ENCODE measurements around the gene WRAP73. TPM values are rescaled to one million over a fixed set of nuclear protein-coding genes. Genes with fewer than 3 reads are reported as not detected.

WRAP73 gene
- total RNA-seq, 2 experiments from 2014 or later, result 38.1 to 43.8 TPM

DNA sequence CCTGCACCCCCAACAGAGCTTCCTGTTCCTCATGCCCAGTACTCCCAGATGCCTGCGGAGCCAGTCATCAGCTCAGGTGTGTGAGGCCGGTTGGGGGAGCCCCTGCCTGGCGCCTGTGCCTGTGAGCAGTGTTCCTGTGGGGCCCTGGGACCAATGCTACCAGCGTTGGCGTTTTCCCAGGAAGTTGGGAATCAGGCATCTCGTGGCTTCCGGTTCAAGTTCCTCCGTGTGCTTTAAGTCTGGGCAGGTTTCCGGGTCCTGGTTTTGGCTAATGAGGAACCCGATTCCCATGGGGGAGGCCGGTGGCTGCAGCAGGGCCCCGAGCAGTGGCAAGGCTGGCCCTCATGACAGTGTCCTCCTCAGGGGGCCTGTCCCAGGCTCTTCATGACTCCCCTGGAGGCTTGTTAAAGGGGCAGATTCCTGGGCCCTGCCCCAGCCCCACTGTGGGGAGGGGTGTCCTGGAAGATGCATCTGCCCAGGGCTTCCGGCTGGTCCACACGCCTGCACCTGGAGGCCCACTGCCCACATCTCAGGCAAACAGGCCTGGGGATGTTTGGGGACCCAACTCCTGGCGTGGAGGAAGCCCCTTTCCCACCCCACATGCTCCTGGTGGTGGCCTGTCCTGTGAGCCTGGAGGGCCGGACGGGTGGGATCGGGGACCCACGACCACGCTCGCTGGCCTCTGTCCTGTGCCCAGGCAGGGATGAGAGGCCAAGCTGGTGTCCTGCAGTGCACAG, 28.6 kb upstream of the WRAP73 start:
- Mint-ChIP-seq H3K4me3 (no peak overlapping the region), H3K9me3 (ENCODE audit: low read depth) (no peaks in the 10 kb centered on the region), H3K36me3 (no peaks in the 10 kb centered on the region), H3K27ac (no peak overlapping the region), H3K27me3 (peaks cover 10% of the 10 kb centered on the region), H3K4me1 (peaks cover 22% of the 10 kb centered on the region)
- ATAC-seq, result no peak
- no peak for DNase-seq
- CTCF ChIA-PET, result no interaction called here

DNA sequence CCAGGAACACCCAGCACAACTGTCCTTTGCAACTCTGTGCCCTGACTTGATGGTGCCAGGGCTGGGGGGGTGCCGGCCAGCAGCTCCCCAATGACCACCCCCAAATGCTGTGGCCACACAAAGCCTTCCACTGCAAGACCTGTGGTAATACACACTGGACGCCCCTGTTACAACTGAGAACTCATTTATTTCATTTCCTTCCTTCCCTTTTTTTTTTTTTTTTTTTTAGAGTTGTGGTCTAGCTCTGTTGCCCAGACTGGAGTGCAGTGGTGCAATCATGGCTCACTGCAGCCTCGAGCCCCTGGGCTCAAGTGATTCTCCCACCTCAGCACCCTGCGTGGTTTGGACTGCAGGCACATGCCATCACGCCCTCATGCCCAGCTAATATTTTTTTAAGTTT, 27.6 kb upstream of the WRAP73 start:
- no peak overlapping the region for H3K4me3 Mint-ChIP-seq

DNA sequence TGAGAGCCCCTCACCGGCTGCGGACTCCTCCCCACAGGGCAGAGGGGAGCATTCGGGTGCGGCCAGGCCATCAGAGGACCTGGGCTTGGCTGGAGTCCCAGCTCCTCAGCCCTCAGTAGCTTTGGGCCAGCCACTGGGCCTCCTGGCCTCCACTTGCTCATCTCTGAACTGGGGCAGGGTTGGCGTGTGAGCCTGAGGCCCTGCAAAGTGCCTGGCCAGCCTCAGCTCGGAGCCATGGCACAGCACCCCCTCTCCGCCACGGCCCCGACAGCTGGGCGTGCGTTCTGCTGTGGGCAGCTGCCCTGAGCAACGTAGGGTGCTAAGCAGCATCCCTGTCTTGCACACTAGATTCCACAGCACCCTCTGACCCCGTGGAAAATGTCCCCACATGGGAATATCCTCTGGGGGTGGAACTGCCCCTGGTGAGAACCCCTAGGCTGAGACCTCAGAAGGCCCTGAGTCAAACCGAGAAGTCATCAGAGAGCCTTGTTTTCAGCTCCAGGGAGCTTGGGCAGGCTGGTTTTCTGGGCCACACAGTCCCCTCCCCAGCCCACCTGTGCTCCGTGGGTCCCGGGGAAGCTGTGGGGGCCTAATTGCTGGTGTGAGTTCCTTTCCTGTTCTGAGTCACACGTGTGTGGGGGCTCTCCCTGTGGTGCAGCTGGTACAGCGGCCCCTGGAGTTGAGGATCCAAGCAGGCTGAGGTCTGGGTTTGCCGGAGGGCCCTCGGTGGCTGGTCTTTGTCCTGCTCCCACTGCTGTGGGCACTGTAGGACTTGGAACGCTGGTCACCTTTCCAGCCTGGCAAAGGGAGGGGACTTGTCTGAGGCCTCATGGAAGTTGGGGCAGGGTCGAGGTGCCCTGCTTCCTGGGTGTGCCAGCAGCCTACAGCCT, 26.9 kb upstream of the WRAP73 start:
- no peak overlapping the region for H3K27ac Mint-ChIP-seq
- ATAC-seq (peak; percentile 51), DNase-seq (peak; percentile 65)
- H3K4me1 Mint-ChIP-seq, result peaks cover 25% of the 10 kb centered on the region
- H3K27me3 Mint-ChIP-seq, result peaks cover 10% of the 10 kb centered on the region
- CTCF ChIA-PET, result no interaction called here
- H3K36me3 Mint-ChIP-seq, result no peaks in the 10 kb centered on the region
- no peak overlapping the region for H3K4me3 Mint-ChIP-seq
- no peaks in the 10 kb centered on the region for H3K9me3 Mint-ChIP-seq (ENCODE audit: low read depth)

More for the DNA sequence above, 27.6 kb upstream of the WRAP73 start:
- CTCF ChIA-PET, result no interaction called here
- DNase-seq (no peak), ATAC-seq (no peak)
- H3K27ac Mint-ChIP-seq, result no peak overlapping the region
- H3K36me3 Mint-ChIP-seq, result no peaks in the 10 kb centered on the region
- H3K9me3 Mint-ChIP-seq (ENCODE audit: low read depth), result no peaks in the 10 kb centered on the region
- peaks cover 25% of the 10 kb centered on the region for H3K4me1 Mint-ChIP-seq
- peaks cover 10% of the 10 kb centered on the region for H3K27me3 Mint-ChIP-seq

DNA sequence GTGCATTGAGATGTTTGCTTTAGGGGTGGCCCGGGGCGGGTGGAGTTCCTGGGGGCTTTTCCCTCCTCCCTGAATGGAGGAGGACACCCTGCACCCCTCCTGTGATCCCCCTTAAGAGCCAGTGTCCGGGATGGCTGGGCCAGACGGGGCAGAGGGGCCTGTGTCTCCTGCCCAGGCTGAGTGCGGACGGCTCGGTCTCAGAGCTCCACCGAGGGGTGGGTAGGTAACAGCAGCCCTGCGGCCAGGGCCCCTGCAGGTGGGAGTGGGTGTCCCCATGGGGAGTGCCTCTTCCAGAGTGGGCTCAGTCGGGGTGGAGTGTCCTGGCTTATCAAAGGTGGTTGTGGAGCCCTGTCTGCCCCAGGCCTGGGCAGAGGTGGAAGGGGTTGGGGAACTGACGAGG, 25.5 kb upstream of the WRAP73 start:
- no peaks in the 10 kb centered on the region for H3K36me3 Mint-ChIP-seq
- H3K4me3 Mint-ChIP-seq, result no peak overlapping the region
- CTCF ChIA-PET, result no interaction called here
- H3K27ac Mint-ChIP-seq, result no peak overlapping the region
- H3K4me1 Mint-ChIP-seq, result peaks cover 25% of the 10 kb centered on the region
- DNase-seq, result no peak
- no peaks in the 10 kb centered on the region for H3K9me3 Mint-ChIP-seq (ENCODE audit: low read depth)
- peaks cover 10% of the 10 kb centered on the region for H3K27me3 Mint-ChIP-seq
- no peak for ATAC-seq

DNA sequence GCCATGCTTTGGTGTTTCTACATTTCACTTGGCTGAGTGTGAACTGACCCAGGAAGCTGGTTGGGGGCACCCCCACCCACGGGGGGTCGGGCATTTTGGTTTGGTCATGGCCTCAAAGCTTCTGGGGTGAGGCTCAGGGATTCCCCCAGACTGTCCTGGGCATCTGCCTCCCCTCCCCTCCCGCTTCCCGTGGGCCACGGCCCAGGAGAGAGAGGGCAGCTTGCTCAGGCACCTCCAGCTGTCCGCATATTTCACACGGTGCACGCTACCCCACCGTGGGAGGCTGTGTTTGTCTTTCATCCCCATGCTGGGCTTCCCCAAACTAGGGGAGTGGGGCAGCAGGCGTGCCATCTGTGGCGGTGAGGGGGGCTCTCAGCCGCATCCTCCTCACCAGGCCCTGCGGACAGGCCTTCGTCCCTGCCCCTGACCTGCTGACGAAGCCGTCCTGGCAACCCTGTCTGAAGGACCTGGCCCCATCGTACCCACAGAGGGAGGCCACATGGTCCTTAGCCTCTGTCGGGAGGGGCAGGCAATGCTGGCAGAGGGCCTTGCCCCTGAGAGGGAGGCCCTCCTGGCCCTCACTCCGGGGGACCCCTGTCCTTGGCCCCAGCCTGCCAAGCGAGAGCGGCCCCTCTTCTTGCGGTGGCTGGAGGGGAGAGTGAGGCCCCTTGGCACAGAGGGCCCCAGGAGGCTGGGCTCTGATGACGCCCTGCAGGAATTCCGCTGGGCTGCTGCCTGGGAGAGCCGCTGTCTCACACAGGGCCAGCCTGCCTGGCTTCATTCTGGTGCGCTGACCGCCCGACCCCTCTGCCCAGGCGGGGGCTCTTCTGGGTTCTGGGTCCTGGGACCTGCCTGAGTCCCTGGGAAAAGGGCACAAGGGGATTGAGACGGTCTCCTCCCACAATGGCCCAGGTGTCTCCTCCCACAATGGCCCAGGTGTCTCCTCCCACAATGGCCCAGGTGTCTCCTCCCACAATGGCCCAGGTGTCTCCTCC, 24.5 kb upstream of the WRAP73 start:
- CTCF ChIA-PET, result no interaction called here
- Mint-ChIP-seq H3K9me3 (ENCODE audit: low read depth) (no peaks in the 10 kb centered on the region), H3K4me3 (no peak overlapping the region), H3K27me3 (peaks cover 2% of the 10 kb centered on the region), H3K27ac (no peak overlapping the region), H3K4me1 (peaks cover 25% of the 10 kb centered on the region), H3K36me3 (no peaks in the 10 kb centered on the region)
- ATAC-seq, result no peak
- no peak for DNase-seq

DNA sequence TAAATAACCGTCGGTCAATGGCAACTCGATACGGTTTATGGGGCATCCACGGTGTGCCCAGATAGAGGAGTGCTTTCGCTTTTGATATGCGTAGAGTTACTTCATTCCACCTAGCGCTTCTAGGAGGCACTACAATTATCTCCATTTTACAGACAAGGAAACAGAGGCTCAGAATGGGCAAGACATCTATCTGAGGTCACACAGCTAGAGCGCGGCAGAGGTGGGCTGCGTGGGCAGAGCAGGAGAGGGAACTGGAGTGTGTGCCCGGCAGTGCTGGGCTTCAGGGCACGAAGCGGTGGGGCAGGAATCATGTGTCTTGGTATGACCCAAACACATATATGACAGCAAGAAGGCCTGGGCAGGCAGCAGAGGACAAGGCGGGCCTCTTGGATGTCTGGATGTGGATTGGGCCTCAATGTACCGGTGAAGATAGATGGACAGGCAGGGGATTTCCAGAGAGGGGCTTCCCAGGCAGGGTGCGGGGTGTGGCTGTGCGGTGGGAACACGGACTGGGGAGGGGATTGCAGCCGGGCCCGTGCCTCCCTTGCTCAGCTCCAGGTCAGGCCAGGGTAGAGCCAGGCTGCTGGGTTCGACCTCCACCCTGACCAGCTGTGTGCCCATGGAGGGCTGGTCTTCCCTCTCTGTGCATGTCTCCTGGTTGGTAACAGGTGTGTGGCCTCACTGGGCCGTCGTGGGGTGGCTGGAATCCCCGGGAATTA, 23.6 kb upstream of the WRAP73 start:
- CTCF ChIA-PET, result interaction anchor here (0.9 kb wide), 1 partner anchor 51 kb away, joined by 4 read pairs; no protein-coding TSS in a partner anchor
- peaks cover 23% of the 10 kb centered on the region for H3K4me1 Mint-ChIP-seq
- peak overlapping the region; percentile 20 for H3K4me3 Mint-ChIP-seq

DNA sequence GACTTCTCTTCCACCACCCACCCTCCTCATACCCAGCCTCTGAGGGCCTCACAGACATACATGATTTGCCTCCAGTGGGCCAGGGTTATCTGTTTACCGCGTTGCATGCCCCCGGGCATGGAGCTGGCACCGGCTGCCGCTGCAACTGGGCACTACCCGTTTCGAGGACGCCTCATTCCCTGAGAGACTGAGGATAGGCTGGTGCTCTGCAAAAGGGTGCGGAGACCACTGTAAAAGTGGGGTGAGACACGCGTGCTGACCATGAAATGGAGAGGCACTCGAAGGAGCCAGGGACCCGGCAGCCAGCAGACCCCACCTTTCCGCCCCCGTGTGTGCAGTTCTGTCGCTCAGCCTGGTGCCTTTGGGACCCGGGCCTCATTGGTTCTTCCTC, 23.1 kb upstream of the WRAP73 start:
- no peak overlapping the region for H3K4me3 Mint-ChIP-seq
- CTCF ChIA-PET, result interaction anchor here (0.9 kb wide), 1 partner anchor 52 kb away, joined by 4 read pairs; no protein-coding TSS in a partner anchor

More for the DNA sequence above, 23.6 kb upstream of the WRAP73 start:
- no peaks in the 10 kb centered on the region for H3K36me3 Mint-ChIP-seq
- no peaks in the 10 kb centered on the region for H3K9me3 Mint-ChIP-seq (ENCODE audit: low read depth)
- H3K27me3 Mint-ChIP-seq, result no peaks in the 10 kb centered on the region
- H3K27ac Mint-ChIP-seq, result no peak overlapping the region
- no peak for DNase-seq
- ATAC-seq, result no peak

DNA sequence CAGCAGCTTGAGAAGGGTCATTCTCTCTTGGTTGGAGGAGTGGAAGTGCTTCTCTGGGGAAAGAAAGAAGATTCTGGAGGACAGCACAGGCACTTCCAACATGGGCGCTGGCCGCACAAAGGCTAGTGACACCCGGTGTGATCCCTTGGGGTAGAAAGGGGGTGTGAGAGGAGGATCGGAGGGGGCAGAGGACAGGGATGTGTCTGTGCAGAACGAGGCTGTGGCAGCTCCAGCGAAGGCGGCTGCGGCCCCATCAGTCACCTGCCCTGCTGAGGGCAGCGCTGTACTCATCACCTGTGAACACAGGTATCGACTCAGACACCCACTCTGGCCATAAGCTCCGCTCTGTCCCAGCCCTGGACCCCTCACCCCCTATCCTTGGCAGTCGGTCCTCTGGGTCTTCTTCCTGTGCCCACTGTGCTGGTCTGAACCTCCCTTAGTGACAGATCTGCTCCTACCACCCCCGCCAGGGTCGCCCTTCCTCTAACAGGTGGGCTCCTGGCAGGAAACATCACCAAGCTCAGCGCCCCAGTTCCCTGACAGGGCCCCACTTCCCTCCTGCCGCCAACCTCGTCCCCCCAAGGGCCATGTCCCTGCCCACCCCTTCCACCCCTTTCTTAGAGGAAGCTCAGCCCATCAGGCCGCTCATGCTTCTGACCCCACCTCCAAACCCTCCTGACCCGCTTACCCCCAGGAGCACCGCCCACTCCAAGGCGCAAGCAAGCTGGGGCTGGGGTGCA, 22.5 kb upstream of the WRAP73 start:
- DNase-seq, result no peak

More for the DNA sequence above, 23.1 kb upstream of the WRAP73 start:
- no peak for ATAC-seq
- Mint-ChIP-seq H3K9me3 (ENCODE audit: low read depth) (no peaks in the 10 kb centered on the region), H3K27me3 (no peaks in the 10 kb centered on the region), H3K4me1 (peaks cover 20% of the 10 kb centered on the region), H3K27ac (no peak overlapping the region), H3K36me3 (no peaks in the 10 kb centered on the region)
- DNase-seq, result no peak

DNA sequence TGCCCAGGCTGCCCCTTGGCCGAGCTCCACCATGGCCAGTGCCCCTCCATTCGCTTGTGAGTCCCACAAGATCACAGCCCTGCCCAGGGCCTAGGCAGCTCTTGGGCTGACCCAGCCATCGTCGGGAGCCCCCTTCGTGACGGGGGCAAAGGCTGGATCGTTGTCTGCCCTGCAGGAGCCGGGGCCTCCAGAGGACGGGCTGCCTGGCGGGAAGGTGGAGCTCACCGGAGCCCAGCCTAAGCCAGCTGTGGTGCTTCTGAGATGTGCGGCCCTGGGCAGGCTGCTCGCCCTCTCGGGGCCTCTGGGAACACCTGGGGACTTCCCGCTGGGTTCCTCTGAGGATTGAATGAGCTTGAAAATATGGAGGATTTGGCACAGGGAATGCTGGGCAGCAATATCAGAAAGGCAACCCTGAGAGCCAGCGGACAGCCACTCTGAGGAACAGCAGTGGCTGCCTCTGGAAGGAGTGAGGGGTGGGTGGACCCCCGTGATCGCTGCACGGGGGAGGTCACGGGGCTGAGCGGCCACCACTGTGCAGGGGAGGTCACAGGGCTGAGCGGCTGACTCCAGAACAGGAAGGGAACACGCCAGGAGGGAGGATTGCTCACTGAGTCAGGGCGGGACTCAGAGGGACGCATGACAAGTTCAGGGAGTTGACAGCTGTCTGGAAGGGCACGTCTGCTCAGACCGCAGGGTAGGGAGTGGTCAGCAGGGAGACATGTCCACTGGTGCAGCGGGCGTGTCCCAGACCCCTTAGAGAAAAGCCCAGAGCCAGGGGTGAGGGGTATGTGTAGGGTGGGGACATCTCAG, 21.7 kb upstream of the WRAP73 start:
- CTCF ChIA-PET, result no interaction called here
- H3K4me3 Mint-ChIP-seq, result no peak overlapping the region
- no peak for DNase-seq
- ATAC-seq, result no peak
- peaks cover 6% of the 10 kb centered on the region for H3K27me3 Mint-ChIP-seq
- peaks cover 7% of the 10 kb centered on the region for H3K4me1 Mint-ChIP-seq
- no peaks in the 10 kb centered on the region for H3K9me3 Mint-ChIP-seq (ENCODE audit: low read depth)
- H3K36me3 Mint-ChIP-seq, result no peaks in the 10 kb centered on the region
- H3K27ac Mint-ChIP-seq, result no peak overlapping the region

More for the DNA sequence above, 22.5 kb upstream of the WRAP73 start:
- CTCF ChIA-PET, result interaction anchor here (0.9 kb wide), 1 partner anchor 52 kb away, joined by 4 read pairs; no protein-coding TSS in a partner anchor
- Mint-ChIP-seq H3K27me3 (peaks cover 2% of the 10 kb centered on the region), H3K9me3 (ENCODE audit: low read depth) (no peaks in the 10 kb centered on the region), H3K27ac (no peak overlapping the region), H3K36me3 (no peaks in the 10 kb centered on the region), H3K4me1 (peaks cover 15% of the 10 kb centered on the region), H3K4me3 (no peak overlapping the region)
- no peak for ATAC-seq

DNA sequence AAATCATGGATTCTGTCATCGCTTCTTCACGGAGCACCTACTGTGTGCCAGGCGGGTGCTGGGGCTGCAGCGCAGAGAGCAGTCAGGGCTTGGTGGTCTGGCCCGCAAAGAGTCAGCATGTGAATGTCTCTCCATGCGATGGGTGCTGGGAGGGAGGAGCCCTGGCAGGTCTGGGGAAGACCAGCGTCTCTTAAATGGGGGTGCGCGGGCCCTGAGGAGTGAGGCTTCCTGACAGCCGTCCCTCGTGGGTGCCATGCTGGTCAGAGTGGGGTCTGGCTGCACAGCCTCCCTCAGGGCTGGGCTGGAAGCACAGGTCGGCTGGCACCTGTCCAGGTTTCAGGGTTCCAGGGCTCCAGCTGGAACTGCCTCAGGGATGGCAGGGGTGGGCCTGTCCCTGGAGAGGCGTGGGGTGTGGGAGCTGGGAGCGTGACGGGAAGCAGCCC, 20.9 kb upstream of the WRAP73 start:
- ATAC-seq (no peak), DNase-seq (no peak)
- Mint-ChIP-seq H3K27ac (no peak overlapping the region), H3K27me3 (peaks cover 7% of the 10 kb centered on the region), H3K4me3 (no peak overlapping the region), H3K36me3 (no peaks in the 10 kb centered on the region), H3K4me1 (peaks cover 7% of the 10 kb centered on the region), H3K9me3 (ENCODE audit: low read depth) (no peaks in the 10 kb centered on the region)
- CTCF ChIA-PET, result no interaction called here

DNA sequence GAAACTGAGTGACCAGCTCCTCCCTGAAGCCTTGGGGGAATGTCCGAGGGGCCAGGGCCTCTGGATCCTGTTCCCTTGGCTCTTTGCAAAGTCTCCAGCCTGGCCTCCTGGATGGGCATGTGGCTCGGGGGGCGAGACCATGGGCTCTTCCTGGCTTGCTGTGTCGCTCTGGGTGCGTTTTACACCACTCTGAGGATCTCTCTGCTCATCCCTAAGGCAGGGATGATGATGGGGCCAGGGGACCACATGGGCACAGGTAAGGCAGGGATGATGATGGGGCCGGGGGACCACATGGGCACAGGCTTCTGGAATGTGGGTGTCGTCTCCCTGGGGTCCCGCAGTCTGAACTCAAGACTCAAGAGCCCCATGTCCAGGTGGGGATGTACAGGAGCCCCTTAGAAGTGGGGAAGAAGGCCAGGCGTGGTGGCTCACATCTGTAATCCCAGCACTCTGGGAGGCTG, 20.1 kb upstream of the WRAP73 start:
- DNase-seq (no peak), ATAC-seq (no peak)
- Mint-ChIP-seq H3K36me3 (no peaks in the 10 kb centered on the region), H3K4me3 (no peak overlapping the region), H3K9me3 (ENCODE audit: low read depth) (no peaks in the 10 kb centered on the region), H3K27ac (no peak overlapping the region), H3K4me1 (peaks cover 7% of the 10 kb centered on the region), H3K27me3 (peaks cover 7% of the 10 kb centered on the region)
- CTCF ChIA-PET, result no interaction called here
